SJCRH30 (cell line): Measurements from ENCODE around the gene PIEZO2. TPM values are rescaled to one million over a fixed set of nuclear protein-coding genes. Genes with fewer than 3 reads are reported as not detected.
"Not testable (repeated sequence)": the region's sequence is repeated elsewhere in the genome, so short reads cannot be mapped to it uniquely, and the experiment has no call there.

Source experiments
- DNase-seq, 2 experiments: peaks; one replicate each; pipeline ENCODE4 v3.0.0-alpha.2; 2015 to 2020
- H3K27ac ChIP-seq: fragments of 250-450 bp; sonication (Bioruptor Pico); 2 replicates; pipeline ENCODE4 v1.5.1; 2020; ENCODE audit warnings: mild to moderate bottlenecking, moderate library complexity
- H3K27me3 ChIP-seq: fragments of 250-450 bp; sonication (Bioruptor Pico); 2 replicates; pipeline ENCODE4 v1.5.1; 2020; ENCODE audit warnings: mild to moderate bottlenecking, moderate library complexity
- H3K36me3 ChIP-seq: fragments of 250-450 bp; sonication (Bioruptor Pico); 2 replicates; pipeline ENCODE4 v1.5.1; 2020; ENCODE audit warnings: mild to moderate bottlenecking, moderate library complexity
- H3K4me1 ChIP-seq: fragments of 250-450 bp; sonication (Bioruptor Pico); 2 replicates; pipeline ENCODE4 v1.5.1; 2020; ENCODE audit warnings: mild to moderate bottlenecking, moderate library complexity
- H3K4me3 ChIP-seq: fragments of 250-450 bp; sonication (Bioruptor Pico); 2 replicates; pipeline ENCODE4 v1.5.1; 2020; ENCODE audit warnings: mild to moderate bottlenecking, moderate library complexity
- H3K9me3 ChIP-seq: fragments of 250-450 bp; sonication (Bioruptor Pico); replicated peaks from 2 replicates; pipeline ENCODE4 v1.5.1; 2020; ENCODE audit warnings: mild to moderate bottlenecking, moderate library complexity
- total RNA-seq: library from RNA; depleted of rRNA; stranded (reverse); fragments of >200 nt; shearing (Covaris generic); gene quantifications from 2 replicates; pipeline ENCODE4 v1.2.3, GENCODE V29; 2014

The PIEZO2 gene
- total RNA-seq, 1 experiment from 2014 or later: 0.32 TPM

DNA sequence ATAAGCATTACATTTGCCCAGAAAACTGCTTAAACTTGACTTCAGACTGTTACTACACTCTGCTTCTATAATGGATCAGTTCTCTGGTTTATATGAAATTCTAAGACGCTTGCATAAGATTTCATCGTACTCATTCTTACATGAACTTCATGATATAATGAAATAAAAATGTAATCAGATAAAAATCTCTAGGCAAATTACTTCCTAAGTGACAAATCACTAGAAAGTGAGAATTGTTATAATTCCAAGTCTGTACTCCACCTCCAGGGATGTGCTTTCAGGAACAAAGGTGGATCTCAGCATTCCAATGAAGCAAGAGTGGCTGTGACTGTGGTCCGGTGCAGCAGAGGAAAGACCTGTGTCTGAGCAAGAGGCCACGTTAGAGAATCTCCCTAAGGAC lies 226.2 kb downstream of the PIEZO2 start:
- DNase-seq: no peak
- no peaks in the 10 kb centered on the region for H3K9me3 ChIP-seq
- no peaks in the 10 kb centered on the region for H3K36me3 ChIP-seq
- no peaks in the 10 kb centered on the region for H3K27me3 ChIP-seq
- no peak overlapping the region for H3K4me3 ChIP-seq
- H3K4me1 ChIP-seq: peaks cover 12% of the 10 kb centered on the region
- H3K27ac ChIP-seq: no peak overlapping the region

DNA sequence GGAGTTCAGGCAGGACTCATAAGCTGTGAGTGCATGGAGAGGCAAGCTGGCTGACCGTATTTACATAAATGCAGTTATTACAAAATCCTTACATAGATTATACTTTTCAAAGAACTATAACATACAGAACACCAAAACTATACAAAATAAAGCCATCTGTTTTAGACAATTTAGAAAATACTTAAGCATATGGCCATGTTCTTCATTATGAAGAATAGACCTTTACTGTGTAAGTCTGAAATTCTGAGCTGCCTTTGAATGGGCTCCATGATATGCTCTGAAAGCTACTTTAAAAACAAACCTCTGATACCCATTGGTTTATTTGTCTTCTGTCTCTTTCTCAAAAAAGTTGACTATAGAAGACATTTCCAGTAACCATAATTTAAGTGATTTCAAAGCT lies 226.7 kb downstream of the PIEZO2 start:
- H3K4me3 ChIP-seq, H3K27me3 ChIP-seq, DNase-seq, H3K36me3 ChIP-seq, H3K9me3 ChIP-seq, H3K27ac ChIP-seq: not testable (repeated sequence)
- peaks cover 11% of the 10 kb centered on the region for H3K4me1 ChIP-seq

GRCh38 chr18:10920309-10920708 lies 229.1 kb downstream of the PIEZO2 start:
- not testable (repeated sequence) for H3K4me3 ChIP-seq, H3K36me3 ChIP-seq, H3K27ac ChIP-seq, H3K4me1 ChIP-seq, H3K27me3 ChIP-seq, DNase-seq, H3K9me3 ChIP-seq

DNA sequence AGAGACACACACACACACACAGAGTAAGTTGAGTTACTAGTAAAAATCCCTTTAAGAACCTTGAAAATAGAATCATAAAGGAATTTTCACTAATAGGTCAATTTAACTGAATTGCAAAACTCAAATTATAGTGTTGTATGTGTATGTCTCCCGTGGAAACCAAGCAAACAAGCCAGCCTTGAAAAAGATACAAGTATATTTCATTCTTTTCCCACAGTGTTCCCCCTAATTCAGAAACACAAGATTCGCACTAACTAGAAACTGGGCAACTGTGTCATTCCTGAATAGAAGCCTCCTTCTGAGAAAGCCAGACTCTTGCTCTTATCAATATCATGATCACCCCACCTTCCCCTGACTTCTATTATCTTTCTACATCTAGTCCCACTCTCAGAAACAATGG lies 229.5 kb downstream of the PIEZO2 start:
- H3K27ac ChIP-seq: no peak overlapping the region
- H3K4me3 ChIP-seq: no peak overlapping the region
- no peak for DNase-seq
- no peaks in the 10 kb centered on the region for H3K27me3 ChIP-seq
- no peaks in the 10 kb centered on the region for H3K36me3 ChIP-seq
- H3K4me1 ChIP-seq: no peaks in the 10 kb centered on the region
- H3K9me3 ChIP-seq: no peaks in the 10 kb centered on the region

DNA sequence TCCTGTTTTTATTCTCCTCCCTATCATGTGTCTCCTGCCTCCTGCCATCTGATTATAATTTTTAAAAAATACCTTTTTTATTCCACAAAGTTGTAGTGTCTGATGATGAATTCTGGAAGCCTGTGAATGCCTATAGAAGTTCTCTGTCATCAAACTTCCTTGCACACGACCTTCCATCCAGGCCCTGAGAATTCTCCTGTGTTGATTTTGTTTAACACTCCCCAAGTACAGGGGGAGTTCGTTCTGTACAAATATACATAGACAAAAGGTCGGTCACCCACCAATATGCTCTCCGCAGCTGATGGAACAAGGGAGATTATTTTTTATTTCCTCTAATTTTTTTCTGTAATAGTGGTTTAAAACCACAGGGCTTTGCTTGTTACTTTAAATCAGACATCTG lies 232.5 kb downstream of the PIEZO2 start:
- Histone ChIP-seq H3K4me3 (no peak overlapping the region), H3K9me3 (no peaks in the 10 kb centered on the region), H3K27ac (no peak overlapping the region), H3K36me3 (no peaks in the 10 kb centered on the region), H3K27me3 (no peaks in the 10 kb centered on the region), H3K4me1 (no peaks in the 10 kb centered on the region)
- no peak for DNase-seq

DNA sequence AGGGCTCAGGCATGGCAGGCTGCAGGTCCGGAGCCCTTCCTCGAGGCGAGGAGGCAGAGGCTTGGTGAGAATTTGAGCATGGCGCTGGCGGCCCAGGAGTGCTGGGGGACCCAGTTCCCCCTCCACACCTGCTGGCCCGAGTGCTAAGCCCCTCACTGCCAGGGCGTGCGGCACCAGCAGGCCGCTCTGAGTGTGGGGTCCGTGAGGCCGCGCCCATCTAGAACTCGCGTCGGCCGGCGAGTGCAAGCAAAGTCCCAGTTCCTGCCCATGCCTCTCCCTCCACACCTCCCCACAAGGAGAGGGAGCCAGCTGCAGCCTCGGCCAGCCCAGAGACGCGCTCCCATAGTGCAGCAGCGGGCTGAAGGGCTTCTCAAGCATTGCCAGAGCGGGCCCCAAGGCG lies 233.0 kb downstream of the PIEZO2 start:
- DNase-seq: no peak
- Histone ChIP-seq H3K27me3 (no peaks in the 10 kb centered on the region), H3K4me1 (no peaks in the 10 kb centered on the region), H3K27ac (no peak overlapping the region), H3K36me3 (no peaks in the 10 kb centered on the region), H3K9me3 (no peaks in the 10 kb centered on the region), H3K4me3 (no peak overlapping the region)

DNA sequence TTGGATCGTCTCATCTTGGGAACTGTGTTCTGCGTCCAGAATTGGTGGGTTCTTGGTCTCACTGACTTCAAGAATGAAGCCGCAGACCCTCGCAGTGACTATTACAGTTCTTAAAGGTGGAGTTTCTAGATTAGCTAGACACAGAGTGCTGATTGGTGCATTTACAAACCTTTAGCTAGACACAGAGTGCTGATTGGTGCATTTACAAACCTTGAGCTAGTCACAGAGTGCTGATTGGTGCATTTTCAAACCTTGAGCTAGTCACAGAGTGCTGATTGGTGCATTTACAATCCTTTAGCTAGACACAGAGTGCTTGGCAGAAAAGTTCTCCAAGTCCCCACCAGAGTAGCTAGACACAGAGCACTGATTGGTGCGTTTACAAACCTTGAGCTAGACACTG lies 233.6 kb downstream of the PIEZO2 start:
- H3K4me3 ChIP-seq, H3K27ac ChIP-seq, H3K4me1 ChIP-seq, H3K9me3 ChIP-seq, H3K27me3 ChIP-seq, DNase-seq, H3K36me3 ChIP-seq: not testable (repeated sequence)

DNA sequence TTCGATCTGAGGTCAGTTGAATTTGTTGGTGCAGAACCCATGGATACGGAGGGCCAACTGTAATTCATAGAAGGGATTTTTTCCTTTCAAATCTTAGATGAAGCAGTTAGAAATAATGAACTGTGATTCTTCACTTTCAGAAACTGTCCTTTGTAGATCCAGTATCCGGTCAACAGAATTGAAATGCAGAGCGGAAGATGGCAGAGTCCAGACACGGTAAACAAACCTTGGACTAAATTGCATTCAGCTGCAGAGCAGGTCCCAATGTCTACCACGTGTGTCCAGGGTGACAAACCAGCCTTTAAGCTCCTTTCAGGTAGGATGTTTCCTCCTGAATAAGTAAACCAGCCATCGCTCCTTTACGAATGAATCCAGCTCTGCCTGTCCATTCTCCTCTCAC lies 234.8 kb downstream of the PIEZO2 start:
- not testable (repeated sequence) for H3K36me3 ChIP-seq, H3K4me3 ChIP-seq, H3K27ac ChIP-seq, H3K27me3 ChIP-seq, H3K4me1 ChIP-seq, DNase-seq, H3K9me3 ChIP-seq

- Histone ChIP-seq H3K27me3 (no peaks in the 10 kb centered on the region), H3K9me3 (no peaks in the 10 kb centered on the region), H3K4me1 (no peaks in the 10 kb centered on the region), H3K4me3 (no peak overlapping the region), H3K27ac (no peak overlapping the region), H3K36me3 (no peaks in the 10 kb centered on the region)
- no peak for DNase-seq
These were observed 235.4 kb downstream of the PIEZO2 start for GRCh38 chr18:10913919-10914318.

- no peaks in the 10 kb centered on the region for H3K36me3 ChIP-seq
- no peak overlapping the region for H3K4me3 ChIP-seq
- no peaks in the 10 kb centered on the region for H3K9me3 ChIP-seq
- DNase-seq: peak; percentile 10 to 13
- no peaks in the 10 kb centered on the region for H3K4me1 ChIP-seq
- no peaks in the 10 kb centered on the region for H3K27me3 ChIP-seq
- H3K27ac ChIP-seq: no peak overlapping the region
These were observed 236.4 kb downstream of the PIEZO2 start for GRCh38 chr18:10912790-10913545.

DNA sequence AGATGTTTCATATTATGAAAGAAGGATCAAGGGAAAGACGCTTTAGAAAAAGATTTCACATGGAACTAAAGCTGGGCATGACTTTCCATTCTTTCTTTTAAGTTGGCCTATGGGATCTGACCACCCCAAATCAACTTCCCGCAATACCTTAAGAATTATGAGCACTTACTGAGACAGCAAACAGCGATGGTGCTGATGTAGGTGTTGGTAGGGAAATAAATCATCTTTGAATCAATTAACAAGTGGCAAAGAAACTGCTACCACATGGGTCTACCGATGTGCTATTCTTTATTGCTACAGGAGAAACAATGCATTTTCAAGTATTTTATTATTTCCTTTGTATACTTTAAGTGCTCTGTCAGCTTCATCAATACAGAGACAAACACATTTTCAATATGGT lies 239.6 kb downstream of the PIEZO2 start:
- H3K9me3 ChIP-seq: no peaks in the 10 kb centered on the region
- no peaks in the 10 kb centered on the region for H3K36me3 ChIP-seq
- H3K4me1 ChIP-seq: no peaks in the 10 kb centered on the region
- H3K4me3 ChIP-seq: no peak overlapping the region
- H3K27ac ChIP-seq: no peak overlapping the region
- DNase-seq: no peak
- no peaks in the 10 kb centered on the region for H3K27me3 ChIP-seq

- H3K9me3 ChIP-seq: no peaks in the 10 kb centered on the region
- H3K4me3 ChIP-seq: no peak overlapping the region
- no peaks in the 10 kb centered on the region for H3K36me3 ChIP-seq
These were observed 240.6 kb downstream of the PIEZO2 start for GRCh38 chr18:10908760-10909159.

DNA sequence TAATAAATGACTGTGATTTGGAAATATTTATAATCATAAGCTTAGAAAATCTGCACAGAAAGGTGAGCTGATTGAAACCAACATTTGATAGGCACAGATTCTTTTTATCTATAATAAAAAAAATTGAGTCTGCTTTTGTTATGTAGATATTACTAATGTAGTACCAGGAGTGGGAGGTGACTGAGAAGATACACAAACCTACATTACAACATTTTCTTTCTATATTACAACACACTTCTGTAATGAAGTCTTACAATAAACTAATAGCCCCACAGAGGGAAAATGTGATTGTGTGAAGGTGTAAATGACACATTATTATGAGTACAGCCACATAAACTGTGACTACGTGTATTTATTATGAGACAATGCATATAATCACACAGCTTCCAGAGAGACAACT lies 241.6 kb downstream of the PIEZO2 start:
- Histone ChIP-seq H3K27me3 (no peaks in the 10 kb centered on the region), H3K9me3 (no peaks in the 10 kb centered on the region), H3K27ac (no peak overlapping the region), H3K36me3 (no peaks in the 10 kb centered on the region), H3K4me3 (no peak overlapping the region), H3K4me1 (no peaks in the 10 kb centered on the region)
- DNase-seq: no peak

More at GRCh38 chr18:10908760-10909159, 240.6 kb downstream of the PIEZO2 start:
- DNase-seq: no peak
- Histone ChIP-seq H3K27ac (no peak overlapping the region), H3K4me1 (no peaks in the 10 kb centered on the region), H3K27me3 (no peaks in the 10 kb centered on the region)

DNA sequence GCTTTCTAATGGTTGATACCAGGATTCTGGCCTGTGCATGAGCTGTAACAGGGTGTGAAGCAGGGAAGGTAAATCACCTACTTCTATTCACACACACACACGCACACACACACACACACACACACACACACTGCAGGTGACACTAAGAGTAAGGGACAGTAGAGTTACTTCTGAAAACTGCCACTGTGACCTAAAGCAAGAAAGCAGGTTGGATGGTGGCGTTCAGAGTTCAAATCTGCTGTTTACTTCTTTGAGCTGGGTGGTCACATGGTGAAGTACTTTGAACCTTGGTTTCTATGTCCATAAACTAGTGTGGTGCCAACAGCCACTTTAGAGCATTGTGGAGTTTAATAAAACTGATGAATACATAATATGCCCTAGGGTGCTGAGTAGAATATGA lies 248.0 kb downstream of the PIEZO2 start:
- Histone ChIP-seq H3K4me1 (no peaks in the 10 kb centered on the region), H3K27ac (no peak overlapping the region), H3K9me3 (no peaks in the 10 kb centered on the region), H3K36me3 (no peaks in the 10 kb centered on the region), H3K27me3 (no peaks in the 10 kb centered on the region), H3K4me3 (no peak overlapping the region)
- DNase-seq: no peak

DNA sequence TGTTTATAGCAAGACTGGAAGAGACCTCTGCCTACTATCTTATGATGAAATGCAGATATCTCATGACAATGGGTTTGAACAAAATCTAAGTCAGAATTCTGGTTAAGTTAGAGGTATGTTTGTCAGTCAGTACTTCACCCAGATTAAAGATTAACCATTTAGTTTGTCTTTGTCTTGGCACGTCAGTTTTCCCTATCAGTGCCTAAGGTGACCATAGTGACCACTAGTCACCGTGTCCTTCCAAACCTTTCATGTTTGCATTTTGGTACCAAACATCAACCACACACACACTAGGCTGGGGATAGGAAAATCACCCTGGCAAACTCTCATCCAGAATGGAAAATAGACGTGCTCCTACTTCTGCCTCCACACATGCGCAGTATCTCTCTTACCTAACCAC lies 248.9 kb downstream of the PIEZO2 start:
- no peaks in the 10 kb centered on the region for H3K9me3 ChIP-seq
- no peak for DNase-seq
- no peak overlapping the region for H3K27ac ChIP-seq
- no peak overlapping the region for H3K4me3 ChIP-seq
- no peaks in the 10 kb centered on the region for H3K27me3 ChIP-seq
- H3K36me3 ChIP-seq: no peaks in the 10 kb centered on the region
- H3K4me1 ChIP-seq: no peaks in the 10 kb centered on the region

- Histone ChIP-seq H3K36me3 (no peaks in the 10 kb centered on the region), H3K27ac (no peak overlapping the region), H3K4me1 (no peaks in the 10 kb centered on the region), H3K27me3 (no peaks in the 10 kb centered on the region), H3K9me3 (no peaks in the 10 kb centered on the region), H3K4me3 (no peak overlapping the region)
- no peak for DNase-seq
These were observed 249.9 kb downstream of the PIEZO2 start for GRCh38 chr18:10899481-10899880.
